ENCODE results near the gene VEGFB. TPM values are rescaled to one million over a fixed set of nuclear protein-coding genes. Genes with fewer than 3 reads are reported as not detected.

The VEGFB gene
- total RNA-seq, 1 experiment from 2014 or later: 40.1 TPM

DNA sequence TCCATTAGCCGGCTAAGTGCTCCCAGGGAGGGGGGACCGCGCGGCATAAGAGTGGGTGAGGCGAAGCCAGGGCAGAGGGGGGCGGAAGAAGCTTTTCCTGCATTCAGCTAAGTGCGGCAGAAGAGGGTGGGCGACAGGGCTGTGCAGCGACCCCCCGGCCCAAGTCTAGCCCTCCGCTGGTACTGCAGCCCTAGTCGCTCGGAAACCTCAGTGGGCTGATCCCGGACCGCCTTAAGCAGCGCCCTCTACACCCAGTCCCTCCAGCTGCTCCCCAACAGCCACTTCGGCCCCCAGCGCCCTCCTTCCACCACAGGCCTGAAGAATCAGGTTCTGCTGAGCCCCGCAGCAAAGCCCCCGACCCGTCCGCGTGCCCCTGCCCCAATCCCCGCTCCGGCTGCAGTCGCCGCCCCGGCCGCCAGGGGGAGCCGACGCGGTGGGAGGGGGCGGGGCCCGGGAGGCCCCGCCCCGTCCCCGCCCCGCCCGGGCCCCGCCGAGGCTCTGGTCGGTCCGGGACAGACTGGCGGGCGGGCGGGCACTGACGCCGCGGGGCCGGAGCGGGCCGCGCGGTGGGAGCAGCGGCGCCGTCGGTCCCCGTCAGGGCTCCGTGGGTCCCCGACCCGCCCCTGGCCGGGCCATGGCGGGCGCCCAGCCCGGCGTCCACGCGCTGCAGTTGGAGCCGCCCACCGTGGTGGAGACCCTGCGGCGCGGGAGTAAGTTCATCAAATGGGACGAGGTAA lies 16.8 kb downstream of the VEGFB start, which contains the start of gene PLCB3:
Gene PLCB3, plus strand, starts transcription at position 515 of the 737 bp plus-strand sequence. Its CDS starts 120 bp downstream, at position 635.
- no peak for DNase-seq (ENCODE audit: low read depth, low spot score)
- in situ Hi-C loops (cut with HindIII; ENCODE audit: low pct_unique_long_range_greater_than_20kb, low sequenced_read_pairs): no loop called here

DNA sequence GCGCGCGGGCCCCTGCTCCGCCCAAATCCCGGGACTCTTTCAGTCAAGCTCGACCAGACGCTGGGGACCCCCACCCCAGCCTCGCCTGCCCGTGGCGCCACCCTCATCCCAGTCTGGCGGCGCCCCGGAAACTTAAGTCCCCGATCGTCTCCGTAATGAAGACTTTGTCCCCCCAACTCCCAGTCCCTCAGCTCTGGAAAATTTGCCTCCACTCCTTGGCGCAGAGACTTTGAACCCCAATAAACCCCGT lies 17.3 kb downstream of the VEGFB start:
- in situ Hi-C loops (cut with HindIII; ENCODE audit: low pct_unique_long_range_greater_than_20kb, low sequenced_read_pairs): no loop called here
- DNase-seq (ENCODE audit: low read depth, low spot score): no peak

DNA sequence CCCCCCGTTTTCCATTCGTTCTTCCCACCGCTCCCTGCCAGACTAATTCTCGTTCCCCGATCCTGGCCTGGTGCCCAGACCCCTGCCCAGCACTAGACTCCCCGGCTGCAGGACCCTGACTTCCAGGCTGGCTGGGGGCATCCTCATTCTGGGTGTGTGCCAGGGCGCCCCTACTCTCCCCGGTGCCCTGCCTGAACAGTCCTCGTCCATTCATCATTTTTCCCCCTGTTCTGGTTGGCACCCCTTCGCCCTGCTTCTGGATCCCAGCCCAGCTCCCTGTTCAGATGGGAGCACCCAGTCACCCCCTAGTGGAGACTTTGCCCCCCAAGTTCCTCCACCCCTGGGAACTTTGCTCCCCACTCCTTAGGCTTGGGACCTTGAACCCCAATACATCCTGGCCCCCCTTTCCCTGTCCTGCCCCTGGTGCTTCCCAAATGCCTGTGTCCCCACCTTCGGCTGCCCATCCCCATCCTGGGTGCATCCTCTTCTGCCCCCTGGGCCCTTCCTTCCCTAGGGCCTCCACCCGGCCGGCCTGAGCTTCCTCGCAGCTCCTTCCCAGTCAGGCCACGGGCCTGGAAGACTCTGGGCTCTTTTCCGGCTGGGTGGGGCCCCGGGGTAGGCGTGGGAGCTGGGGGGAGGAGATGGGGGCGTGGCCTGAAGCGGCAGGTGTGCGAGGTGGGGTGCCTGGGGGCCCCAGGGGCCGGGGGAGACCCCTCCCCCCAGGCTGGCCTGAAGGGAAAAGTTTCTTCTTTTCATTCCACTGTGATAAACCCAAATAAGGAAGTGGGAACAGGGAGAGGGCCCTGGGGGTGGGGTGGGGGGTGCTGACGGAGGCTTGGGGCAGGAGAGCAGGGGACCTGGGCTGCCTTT lies 17.9 kb downstream of the VEGFB start:
- peak; percentile 50 for DNase-seq (ENCODE audit: low read depth, low spot score)
- in situ Hi-C loops (cut with HindIII; ENCODE audit: low pct_unique_long_range_greater_than_20kb, low sequenced_read_pairs): no loop called here

DNA sequence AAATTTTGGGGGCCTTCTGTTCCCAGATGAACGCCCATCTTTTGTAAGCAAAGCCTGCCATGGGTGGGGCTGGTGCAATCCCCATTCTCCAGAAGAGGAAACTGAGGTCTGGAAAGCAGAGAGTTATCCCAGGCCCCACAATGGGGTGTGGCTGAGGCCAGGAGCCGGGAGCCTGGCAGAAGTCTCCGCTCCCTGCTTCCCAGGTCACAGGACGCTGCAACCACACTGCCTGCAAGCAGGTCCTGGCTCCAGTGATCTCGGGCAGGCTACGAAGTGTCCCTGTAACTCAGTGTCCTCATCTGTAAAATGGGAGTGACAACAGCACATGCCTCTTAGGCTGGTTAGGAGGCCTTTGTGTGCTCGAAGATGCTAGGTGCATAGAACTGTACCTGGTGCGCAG lies 18.7 kb downstream of the VEGFB start:
- in situ Hi-C loops (cut with HindIII; ENCODE audit: low pct_unique_long_range_greater_than_20kb, low sequenced_read_pairs): no loop called here
- DNase-seq (ENCODE audit: low read depth, low spot score): no peak

DNA sequence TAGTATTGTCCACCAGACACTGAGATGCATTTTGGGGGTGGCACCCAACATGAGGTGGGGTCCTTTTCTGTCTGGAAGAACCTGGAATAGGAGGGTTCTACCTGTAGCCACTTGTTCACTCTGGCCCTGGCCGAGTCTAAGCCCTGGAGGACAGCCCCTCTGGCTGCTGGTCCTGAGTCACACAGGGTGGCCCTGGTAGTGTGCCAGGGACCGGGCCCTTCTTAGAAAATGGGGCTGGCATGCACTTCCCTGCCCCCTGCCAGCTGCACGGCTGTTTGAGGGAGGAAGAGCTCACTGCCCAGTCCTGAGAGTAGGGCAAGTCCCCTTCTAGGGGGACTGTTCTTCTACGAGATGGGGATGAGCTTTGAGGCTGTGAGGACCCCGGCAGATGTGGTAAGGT lies 19.1 kb downstream of the VEGFB start:
- in situ Hi-C loops (cut with HindIII; ENCODE audit: low pct_unique_long_range_greater_than_20kb, low sequenced_read_pairs): no loop called here
- no peak for DNase-seq (ENCODE audit: low read depth, low spot score)

DNA sequence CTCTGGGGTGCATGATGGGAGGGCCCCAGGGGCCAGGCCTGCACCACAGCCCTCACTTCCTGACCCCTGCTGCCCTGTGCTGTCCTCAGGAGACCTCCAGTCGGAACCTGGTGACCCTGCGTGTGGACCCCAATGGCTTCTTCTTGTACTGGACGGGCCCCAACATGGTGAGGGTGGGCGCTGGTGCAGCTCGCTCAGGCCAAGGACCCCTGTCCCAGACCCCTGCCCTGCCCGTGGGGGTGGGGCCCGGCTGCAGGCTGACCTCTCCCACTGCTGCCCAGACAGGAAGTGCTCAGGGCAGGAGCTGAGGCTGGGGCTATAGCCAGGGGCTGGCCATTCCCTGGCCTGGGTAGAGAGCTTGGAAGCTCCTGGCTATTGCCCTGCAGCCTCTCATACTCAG lies 19.9 kb downstream of the VEGFB start:
- no peak for DNase-seq (ENCODE audit: low read depth, low spot score)
- in situ Hi-C loops (cut with HindIII; ENCODE audit: low pct_unique_long_range_greater_than_20kb, low sequenced_read_pairs): no loop called here

DNA sequence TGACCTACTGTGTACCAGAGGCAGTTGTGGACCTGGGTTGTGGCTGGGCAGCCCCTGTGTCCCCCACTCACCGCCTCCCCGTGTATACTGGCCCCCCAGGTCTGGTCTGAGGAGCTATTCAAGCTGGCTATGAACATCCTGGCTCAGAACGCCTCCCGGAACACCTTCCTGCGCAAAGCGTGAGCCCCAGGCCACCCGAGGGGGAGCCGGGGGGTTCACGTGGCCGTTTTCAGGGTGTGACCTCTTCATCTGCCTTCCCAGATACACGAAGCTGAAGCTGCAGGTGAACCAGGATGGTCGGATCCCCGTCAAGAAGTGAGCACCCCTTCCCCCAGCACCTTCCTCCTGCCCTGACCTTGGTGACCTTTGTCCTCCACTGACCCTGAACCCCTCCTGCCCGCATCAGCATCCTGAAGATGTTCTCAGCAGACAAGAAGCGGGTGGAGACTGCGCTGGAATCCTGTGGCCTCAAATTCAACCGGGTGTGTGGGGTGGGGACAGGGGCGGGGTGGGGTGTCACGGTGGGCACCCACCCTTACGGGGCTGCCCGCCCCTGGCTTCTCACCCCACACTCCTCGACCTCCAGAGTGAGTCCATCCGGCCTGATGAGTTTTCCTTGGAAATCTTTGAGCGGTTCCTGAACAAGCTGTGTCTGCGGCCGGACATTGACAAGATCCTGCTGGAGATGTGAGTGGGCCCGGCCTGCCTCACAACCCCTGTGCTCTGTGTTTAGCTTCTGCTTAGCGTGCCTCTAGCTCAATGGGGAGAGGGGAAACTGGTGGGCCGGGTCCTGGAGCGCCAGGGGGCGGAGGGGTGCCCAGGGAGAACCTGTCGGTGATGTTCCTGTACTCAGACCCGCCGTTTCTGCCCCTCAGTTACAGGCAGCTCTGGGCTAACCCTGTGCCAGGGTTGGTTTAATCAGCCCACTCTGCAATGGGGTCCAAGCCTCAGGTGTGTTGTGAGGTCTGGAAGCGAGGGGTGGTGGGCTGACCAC lies 21.0 kb downstream of the VEGFB start:
- DNase-seq (ENCODE audit: low read depth, low spot score): no peak
- in situ Hi-C loops (cut with HindIII; ENCODE audit: low pct_unique_long_range_greater_than_20kb, low sequenced_read_pairs): no loop called here

DNA sequence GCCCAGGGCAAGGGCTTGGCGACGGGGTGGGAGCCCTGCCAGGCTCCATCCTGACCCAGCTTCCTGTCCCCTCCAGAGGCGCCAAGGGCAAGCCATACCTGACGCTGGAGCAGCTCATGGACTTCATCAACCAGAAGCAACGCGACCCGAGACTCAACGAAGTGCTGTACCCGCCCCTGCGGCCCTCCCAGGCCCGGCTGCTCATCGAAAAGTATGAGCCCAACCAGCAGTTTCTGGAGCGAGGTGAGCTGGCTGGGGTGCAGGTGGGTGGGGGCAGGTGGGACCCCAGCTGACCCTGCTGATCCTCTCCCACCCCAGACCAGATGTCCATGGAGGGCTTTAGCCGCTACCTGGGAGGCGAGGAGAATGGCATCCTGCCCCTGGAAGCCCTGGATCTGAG lies 21.9 kb downstream of the VEGFB start:
- no peak for DNase-seq (ENCODE audit: low read depth, low spot score)
- in situ Hi-C loops (cut with HindIII; ENCODE audit: low pct_unique_long_range_greater_than_20kb, low sequenced_read_pairs): no loop called here

DNA sequence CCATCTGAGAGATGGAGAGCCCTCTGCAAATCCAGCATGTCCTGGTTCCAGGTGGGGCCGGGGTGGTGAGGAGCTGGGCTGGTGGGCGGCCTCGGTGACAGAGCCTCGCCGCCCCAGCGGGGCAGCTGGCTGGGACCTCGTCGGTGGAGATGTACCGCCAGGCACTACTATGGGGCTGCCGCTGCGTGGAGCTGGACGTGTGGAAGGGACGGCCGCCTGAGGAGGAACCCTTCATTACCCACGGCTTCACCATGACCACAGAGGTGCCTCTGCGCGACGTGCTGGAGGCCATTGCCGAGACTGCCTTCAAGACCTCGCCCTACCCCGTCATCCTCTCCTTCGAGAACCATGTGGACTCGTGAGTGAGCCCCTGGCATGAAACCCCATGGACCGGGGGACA lies 24.0 kb downstream of the VEGFB start:
- no peak for DNase-seq (ENCODE audit: low read depth, low spot score)
- in situ Hi-C loops (cut with HindIII; ENCODE audit: low pct_unique_long_range_greater_than_20kb, low sequenced_read_pairs): no loop called here

DNA sequence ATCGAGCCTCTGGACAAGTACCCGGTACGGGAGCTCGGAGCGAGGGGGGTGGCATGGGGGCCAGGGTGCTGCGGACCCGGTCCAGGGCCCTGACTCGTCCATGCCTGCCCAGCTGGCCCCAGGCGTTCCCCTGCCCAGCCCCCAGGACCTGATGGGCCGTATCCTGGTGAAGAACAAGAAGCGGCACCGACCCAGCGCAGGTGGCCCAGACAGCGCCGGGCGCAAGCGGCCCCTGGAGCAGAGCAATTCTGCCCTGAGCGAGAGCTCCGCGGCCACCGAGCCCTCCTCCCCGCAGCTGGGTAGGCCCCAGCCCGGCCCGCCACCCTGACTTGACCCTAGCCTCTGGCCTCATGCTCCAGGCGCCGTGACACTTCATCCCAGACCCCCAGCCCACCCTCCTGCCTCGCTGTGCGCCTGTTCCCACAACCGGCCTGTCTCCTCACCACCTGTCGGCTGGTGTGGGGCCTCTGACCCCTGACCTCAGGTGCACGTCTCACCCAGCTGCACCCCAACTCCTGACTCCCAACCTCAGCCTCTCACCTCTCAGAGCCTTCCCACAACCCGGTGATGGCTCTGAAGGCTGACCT lies 24.7 kb downstream of the VEGFB start:
- in situ Hi-C loops (cut with HindIII; ENCODE audit: low pct_unique_long_range_greater_than_20kb, low sequenced_read_pairs): no loop called here
- no peak for DNase-seq (ENCODE audit: low read depth, low spot score)

DNA sequence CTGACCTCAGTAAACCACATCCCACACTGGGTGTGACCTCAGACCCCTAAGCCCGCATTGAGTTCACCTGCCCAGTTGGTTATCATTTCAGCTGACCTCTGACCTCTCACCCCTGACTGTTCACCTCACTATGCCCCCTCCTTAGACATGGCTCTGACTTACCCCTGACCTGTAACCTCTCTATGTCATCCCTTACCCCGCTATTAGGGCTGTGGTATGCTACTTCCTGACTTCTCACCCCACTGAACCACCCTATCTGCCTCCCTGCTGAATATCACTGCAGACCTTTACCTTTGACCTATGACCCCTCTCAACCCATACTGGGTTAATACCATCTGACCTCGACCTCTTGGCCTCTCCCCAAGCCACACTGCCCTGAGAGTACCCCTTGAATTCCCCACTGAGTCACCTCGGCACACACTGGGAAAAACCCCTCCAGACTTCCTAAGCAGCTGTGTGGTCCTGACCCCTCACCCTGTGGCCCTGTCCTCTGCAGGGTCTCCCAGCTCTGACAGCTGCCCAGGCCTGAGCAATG lies 25.2 kb downstream of the VEGFB start:
- DNase-seq (ENCODE audit: low read depth, low spot score): no peak
- in situ Hi-C loops (cut with HindIII; ENCODE audit: low pct_unique_long_range_greater_than_20kb, low sequenced_read_pairs): no loop called here

DNA sequence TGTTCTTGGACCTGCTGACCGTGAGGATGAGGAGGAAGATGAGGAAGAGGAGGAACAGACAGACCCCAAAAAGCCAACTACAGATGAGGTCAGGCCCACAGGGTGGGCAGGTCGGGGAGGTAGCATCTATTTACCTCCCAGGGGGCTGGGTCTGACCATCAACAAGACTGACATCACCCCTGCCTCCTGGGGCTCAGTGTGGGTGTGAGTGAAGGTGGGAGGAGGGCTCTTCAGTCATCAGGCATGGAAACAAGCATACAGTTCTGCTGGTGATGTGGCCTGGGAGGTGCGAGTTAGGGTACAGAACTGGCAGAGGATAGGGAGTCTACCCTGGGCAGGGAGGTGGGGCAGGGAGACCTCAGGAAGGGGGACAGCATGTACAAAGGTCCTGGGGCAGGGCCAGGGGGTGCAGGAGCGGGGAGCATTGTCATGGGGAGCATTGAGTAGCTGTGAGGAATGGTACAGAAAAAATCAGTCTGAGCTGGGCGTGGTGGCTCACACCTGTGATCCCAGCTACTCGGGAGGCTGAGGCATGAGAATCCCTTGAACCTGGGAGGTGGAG lies 25.8 kb downstream of the VEGFB start:
- in situ Hi-C loops (cut with HindIII; ENCODE audit: low pct_unique_long_range_greater_than_20kb, low sequenced_read_pairs): no loop called here
- DNase-seq (ENCODE audit: low read depth, low spot score): no peak

DNA sequence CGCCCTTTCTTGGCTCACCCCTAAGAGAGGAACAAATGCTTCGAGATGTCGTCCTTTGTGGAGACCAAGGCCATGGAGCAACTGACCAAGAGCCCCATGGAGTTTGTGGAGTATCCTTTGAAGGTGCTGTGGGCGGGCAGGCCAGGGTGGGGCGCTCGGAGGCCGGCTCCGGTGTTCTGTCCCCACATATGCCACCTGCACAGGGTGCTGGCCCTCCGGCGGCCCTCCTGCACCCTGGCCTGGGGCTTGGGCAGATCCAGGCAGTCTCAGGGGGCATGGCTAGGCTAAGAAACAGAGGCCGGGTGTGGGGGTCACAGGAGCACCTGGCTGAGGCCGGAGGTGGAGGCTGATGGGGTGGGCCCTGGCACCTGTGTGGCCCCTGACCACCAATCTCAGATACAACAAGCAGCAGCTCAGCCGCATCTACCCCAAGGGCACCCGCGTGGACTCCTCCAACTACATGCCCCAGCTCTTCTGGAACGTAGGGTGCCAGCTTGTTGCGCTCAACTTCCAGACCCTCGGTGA lies 27.2 kb downstream of the VEGFB start:
- in situ Hi-C loops (cut with HindIII; ENCODE audit: low pct_unique_long_range_greater_than_20kb, low sequenced_read_pairs): no loop called here

DNA sequence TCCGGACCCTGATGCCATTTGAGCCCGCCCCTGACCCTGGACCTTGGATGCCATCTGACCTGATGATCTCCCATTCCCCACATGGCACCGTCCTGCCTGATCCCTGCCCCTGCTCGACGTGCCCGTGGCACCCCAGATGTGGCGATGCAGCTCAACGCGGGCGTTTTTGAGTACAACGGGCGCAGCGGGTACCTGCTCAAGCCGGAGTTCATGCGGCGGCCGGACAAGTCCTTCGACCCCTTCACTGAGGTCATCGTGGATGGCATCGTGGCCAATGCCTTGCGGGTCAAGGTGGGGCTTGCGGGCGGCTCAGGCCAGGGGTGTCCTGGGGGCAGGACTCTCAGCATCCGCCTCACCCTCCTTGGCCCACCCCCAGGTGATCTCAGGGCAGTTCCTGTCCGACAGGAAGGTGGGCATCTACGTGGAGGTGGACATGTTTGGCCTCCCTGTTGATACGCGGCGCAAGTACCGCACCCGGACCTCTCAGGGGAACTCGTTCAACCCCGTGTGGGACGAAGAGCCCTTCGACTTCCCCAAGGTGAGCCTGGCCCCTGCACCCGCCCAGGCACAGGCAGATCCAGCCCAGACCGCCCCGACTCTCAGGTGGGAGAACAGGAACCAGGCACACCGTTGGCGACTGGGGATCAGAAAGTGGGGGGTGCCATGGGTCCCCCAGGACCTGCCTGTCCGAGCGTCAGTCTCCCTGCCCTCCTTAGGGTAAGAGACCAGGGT lies 28.1 kb downstream of the VEGFB start:
- no peak for DNase-seq (ENCODE audit: low read depth, low spot score)
- in situ Hi-C loops (cut with HindIII; ENCODE audit: low pct_unique_long_range_greater_than_20kb, low sequenced_read_pairs): no loop called here

More for the DNA sequence above, 27.2 kb downstream of the VEGFB start:
- DNase-seq (ENCODE audit: low read depth, low spot score): no peak

DNA sequence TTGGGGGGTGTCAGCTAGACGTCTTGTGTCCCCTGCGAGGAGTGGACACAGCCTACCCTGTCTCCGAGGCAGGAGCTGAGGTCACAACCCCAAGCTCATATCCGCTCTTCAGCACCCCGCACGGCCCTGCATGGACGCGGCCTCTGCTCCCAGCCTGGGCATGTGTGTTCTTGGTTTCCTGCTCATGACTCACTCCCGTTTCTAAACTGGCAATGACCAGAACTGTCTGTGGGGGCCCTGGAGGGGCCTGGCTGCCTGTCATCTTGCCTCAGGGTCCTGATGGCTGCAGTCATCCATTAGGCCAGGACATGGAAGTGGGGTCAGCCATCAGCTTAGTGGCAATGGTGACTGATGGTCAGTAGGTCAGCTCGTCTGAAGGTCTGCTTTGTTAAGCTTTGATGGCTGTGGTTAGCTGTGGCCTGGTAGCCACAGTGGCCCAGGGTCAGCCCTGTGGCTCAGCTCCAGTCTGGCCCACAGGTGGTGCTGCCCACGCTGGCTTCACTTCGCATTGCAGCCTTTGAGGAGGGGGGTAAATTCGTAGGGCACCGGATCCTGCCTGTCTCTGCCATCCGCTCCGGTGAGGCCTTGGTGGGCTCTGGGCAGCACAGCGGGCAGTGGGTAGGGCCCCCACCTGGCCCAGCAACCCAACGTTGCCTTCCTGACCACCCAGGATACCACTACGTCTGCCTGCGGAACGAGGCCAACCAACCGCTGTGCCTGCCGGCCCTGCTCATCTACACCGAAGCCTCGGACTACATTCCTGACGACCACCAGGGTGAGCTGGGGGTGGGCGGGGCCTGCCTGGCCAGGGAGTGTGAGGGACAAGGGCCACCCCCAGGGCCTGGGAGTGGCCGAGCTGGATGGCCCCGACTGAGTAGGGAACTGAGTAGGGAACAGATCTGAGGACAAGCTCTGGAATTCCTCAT lies 28.9 kb downstream of the VEGFB start:
- no peak for DNase-seq (ENCODE audit: low read depth, low spot score)
- in situ Hi-C loops (cut with HindIII; ENCODE audit: low pct_unique_long_range_greater_than_20kb, low sequenced_read_pairs): no loop called here
